NT2/D1 (cell line): ENCODE results near the gene SPDYE4.

Experiments used
- DNase-seq: peaks from one replicate; pipeline ENCODE4 v3.0.0-alpha.2; 2011; ENCODE audit warnings: low read depth, low spot score
- H3K27me3 ChIP-seq: 2 replicates; pipeline ENCODE4 v1.6.0; 2011; ENCODE audit warnings: mild to moderate bottlenecking; ENCODE audit not compliant: insufficient read length, insufficient read depth
- H3K36me3 ChIP-seq: 2 replicates; pipeline ENCODE4 v1.6.1; 2011; ENCODE audit warnings: mild to moderate bottlenecking, low read length, mixed read lengths; ENCODE audit not compliant: insufficient read depth, insufficient read length
- H3K4me1 ChIP-seq: 2 replicates; pipeline ENCODE4 v1.5.1; 2011; ENCODE audit not compliant: insufficient read depth, insufficient read length
- H3K4me3 ChIP-seq: 2 replicates; pipeline ENCODE4 v1.5.1; 2011; ENCODE audit warnings: low read depth; ENCODE audit not compliant: insufficient read length
- H3K9ac ChIP-seq: 2 replicates; pipeline ENCODE4 v1.6.0; 2011; ENCODE audit warnings: low read depth; ENCODE audit not compliant: insufficient read length
- H3K9me3 ChIP-seq: 2 replicates; pipeline ENCODE4 v1.5.1; 2011; ENCODE audit warnings: mild to moderate bottlenecking, low read length; ENCODE audit not compliant: insufficient read depth
- SUZ12 ChIP-seq: IDR thresholded peaks from 2 replicates; pipeline ENCODE4 v1.6.1; 2011; ENCODE audit not compliant: insufficient read length, insufficient read depth; ENCODE audit errors: extremely low read depth
- YY1 ChIP-seq: IDR thresholded peaks from 2 replicates; pipeline ENCODE4 v1.6.1; 2011; ENCODE audit not compliant: insufficient read length, insufficient read depth
- ZNF274 ChIP-seq: IDR thresholded peaks from 2 replicates; pipeline ENCODE4 v1.6.1; 2011; ENCODE audit warnings: mild to moderate bottlenecking, low read depth, low read length

Gene SPDYE4

GRCh38 chr17:8800656-8801055 is 42.3 kb upstream of the SPDYE4 start:
- Histone ChIP-seq H3K9me3 (no peaks in the 10 kb centered on the region), H3K27me3 (no peaks in the 10 kb centered on the region), H3K9ac (no peak overlapping the region), H3K4me3 (no peak overlapping the region), H3K4me1 (peaks cover 6% of the 10 kb centered on the region), H3K36me3 (no peaks in the 10 kb centered on the region)
- TF ChIP-seq SUZ12: no peak
- TF ChIP-seq YY1: no peak
- no peak for TF ChIP-seq ZNF274
- DNase-seq: no peak

GRCh38 chr17:8799570-8800212 is 41.3 kb upstream of the SPDYE4 start:
- no peak overlapping the region for H3K9ac ChIP-seq
- H3K4me1 ChIP-seq: peaks cover 6% of the 10 kb centered on the region
- no peaks in the 10 kb centered on the region for H3K27me3 ChIP-seq
- no peak for DNase-seq
- no peaks in the 10 kb centered on the region for H3K36me3 ChIP-seq
- TF ChIP-seq YY1 (no peak), ZNF274 (no peak)
- no peaks in the 10 kb centered on the region for H3K9me3 ChIP-seq
- no peak overlapping the region for H3K4me3 ChIP-seq

DNA sequence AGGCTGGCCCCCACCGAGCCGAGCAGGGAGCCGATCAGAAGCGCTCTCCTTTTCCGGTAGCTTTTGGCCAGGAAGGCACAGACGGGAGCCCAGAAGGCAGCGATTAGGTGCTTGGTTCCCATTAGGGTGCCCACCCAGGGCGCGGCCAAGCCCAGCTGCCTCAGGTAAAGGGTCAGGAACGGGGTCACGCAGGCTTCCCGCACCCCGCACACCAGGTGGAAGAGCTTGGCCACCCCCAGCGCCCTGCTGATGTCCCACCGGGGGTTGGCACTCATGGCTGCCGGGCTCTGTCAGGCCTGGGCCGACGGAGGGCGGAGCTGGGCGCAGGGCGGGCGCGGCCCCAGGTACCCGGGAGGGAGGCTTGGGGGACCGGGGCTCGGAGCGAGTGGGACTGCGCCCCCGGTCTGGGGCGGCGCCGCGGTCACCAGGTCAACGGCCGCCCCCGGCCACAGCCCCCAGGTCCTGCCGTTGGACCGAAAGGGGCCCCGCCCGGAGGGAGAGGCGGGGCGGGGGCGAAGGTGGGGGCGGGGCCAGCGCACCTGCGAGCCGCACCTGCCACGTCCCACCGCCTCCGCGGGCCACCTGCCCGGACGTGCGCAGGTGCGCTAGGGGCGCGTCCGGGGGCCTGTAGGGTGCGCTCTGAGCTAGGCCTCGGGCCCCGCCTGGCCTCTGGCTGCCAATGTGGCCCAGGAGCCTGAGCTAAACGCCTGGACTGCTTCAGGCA is 40.7 kb upstream of the SPDYE4 start, which contains the start of gene MFSD6L:
Gene MFSD6L (minus strand): TSS at position 520 of the 724 bp plus-strand sequence. CDS start 245 bp downstream, at position 275.
- no peak within 1 kb of the TSS for H3K9ac ChIP-seq
- no peaks in the 10 kb centered on the region for H3K36me3 ChIP-seq
- H3K4me3 ChIP-seq: no peak within 1 kb of the TSS
- H3K27me3 ChIP-seq: no peaks in the 10 kb centered on the region
- no peaks in the 10 kb centered on the region for H3K9me3 ChIP-seq
- peak; percentile 18 for DNase-seq
- peaks cover 5% of the 10 kb centered on the region for H3K4me1 ChIP-seq
- no peak for TF ChIP-seq SUZ12
- TF ChIP-seq ZNF274: no peak
- no peak for TF ChIP-seq YY1

GRCh38 chr17:8798176-8798845 is 40.0 kb upstream of the SPDYE4 start:
- no peak for DNase-seq
- TF ChIP-seq YY1: no peak
- no peak for TF ChIP-seq SUZ12
- TF ChIP-seq ZNF274: no peak
- H3K4me3 ChIP-seq: no peak overlapping the region
- no peaks in the 10 kb centered on the region for H3K27me3 ChIP-seq
- no peak overlapping the region for H3K9ac ChIP-seq
- H3K9me3 ChIP-seq: no peaks in the 10 kb centered on the region
- no peaks in the 10 kb centered on the region for H3K36me3 ChIP-seq
- no peaks in the 10 kb centered on the region for H3K4me1 ChIP-seq

DNA sequence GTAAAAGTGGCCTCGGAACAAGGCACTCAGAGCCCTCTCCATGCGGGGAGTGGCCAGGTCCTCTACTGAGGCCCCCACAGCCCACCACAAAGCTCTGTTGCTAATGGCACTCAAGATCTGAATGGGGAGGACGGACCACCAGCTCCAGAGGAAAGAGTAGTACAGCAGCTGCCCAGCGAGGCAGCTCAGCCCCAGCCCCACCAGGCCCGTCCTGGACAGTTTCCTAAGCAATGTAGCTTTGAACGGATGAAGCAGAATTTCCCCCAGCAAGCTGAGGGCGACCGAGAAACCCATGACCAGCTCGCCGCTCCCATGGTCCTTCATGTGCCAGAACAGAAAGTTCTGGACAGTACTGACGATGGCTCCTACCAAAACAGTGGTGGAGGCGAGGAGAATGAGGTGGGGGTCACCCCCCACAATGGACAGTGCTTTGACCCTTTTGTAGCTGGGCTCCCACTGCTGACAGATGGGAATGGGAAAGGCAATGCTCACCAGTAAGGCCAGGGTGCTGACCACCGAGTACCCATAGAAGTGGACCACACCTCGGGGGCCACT is 39.4 kb upstream of the SPDYE4 start:
- Histone ChIP-seq H3K4me1 (no peaks in the 10 kb centered on the region), H3K9me3 (peaks cover 1% of the 10 kb centered on the region; the same call in 1 of the 2 replicates), H3K9ac (no peak overlapping the region), H3K27me3 (no peaks in the 10 kb centered on the region), H3K4me3 (no peak overlapping the region), H3K36me3 (no peaks in the 10 kb centered on the region)
- TF ChIP-seq YY1: no peak
- no peak for TF ChIP-seq ZNF274
- no peak for DNase-seq

DNA sequence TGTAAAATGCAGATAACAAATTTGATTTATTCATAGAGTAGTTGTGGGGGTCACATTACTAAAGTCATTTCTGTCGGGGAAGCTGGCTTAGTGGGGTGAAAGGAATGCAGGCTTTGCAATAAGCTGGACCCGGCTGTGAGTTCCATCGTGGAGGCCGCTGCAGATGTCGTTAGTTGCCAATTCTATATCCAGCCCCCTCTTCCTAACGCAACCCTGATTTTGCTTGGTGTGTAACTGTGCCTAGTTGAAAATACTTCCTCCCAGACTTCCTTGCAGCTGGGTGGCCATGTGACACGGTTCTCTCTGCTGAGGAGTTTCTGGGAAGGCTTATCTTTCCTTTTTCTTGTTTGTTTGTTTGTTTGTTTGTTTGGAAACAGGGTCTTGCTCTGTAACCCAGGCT is 36.3 kb upstream of the SPDYE4 start:
- Histone ChIP-seq H3K9ac (no peak overlapping the region), H3K27me3 (no peaks in the 10 kb centered on the region), H3K4me1 (no peaks in the 10 kb centered on the region), H3K36me3 (no peaks in the 10 kb centered on the region), H3K4me3 (no peak overlapping the region), H3K9me3 (peaks cover 23% of the 10 kb centered on the region)
- TF ChIP-seq ZNF274 (no peak), YY1 (no peak), SUZ12 (no peak)
- DNase-seq: no peak

DNA sequence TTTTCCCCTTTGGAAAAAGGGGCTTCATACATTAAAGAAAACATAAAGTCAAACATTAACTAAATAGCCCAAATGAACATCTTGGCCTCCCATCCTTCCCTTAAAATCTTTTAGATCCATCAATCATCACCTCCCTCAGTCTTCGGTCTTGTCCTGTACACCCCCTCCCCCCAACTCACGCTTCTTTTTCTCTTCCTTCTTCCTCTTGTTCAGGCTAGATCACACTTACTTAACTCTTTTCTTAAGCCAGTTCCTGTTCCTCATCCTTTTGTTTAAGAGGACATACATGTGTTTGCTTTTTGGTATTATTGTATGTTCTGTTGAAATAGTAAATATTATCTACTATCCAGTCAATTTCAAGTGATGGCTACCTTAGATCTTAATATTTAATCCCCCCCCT is 35.3 kb upstream of the SPDYE4 start:
- Histone ChIP-seq H3K4me1 (no peaks in the 10 kb centered on the region), H3K36me3 (no peaks in the 10 kb centered on the region), H3K9me3 (peaks cover 23% of the 10 kb centered on the region), H3K4me3 (no peak overlapping the region), H3K9ac (no peak overlapping the region), H3K27me3 (no peaks in the 10 kb centered on the region)
- TF ChIP-seq SUZ12: no peak
- no peak for TF ChIP-seq ZNF274
- no peak for DNase-seq
